Chondrocyte (in vitro differentiated cells): Measurements from ENCODE around the gene ADAMTS13. TPM values are rescaled to one million over a fixed set of nuclear protein-coding genes. Genes with fewer than 3 reads are reported as not detected.

Source experiments
- DNase-seq: peaks from one replicate; pipeline ENCODE4 v3.0.0; 2021; ENCODE audit warnings: mixed read lengths, low spot score
- H3K27ac Mint-ChIP-seq: one replicate; pipeline ENCODE4 v1.8.0; 2021; ENCODE audit warnings: mild to moderate bottlenecking, moderate library complexity, mixed read lengths; ENCODE audit not compliant: unreplicated experiment
- H3K27me3 Mint-ChIP-seq: 2 replicates; pipeline ENCODE4 v1.8.0; 2021; ENCODE audit warnings: low read depth, mixed read lengths
- H3K36me3 Mint-ChIP-seq: 2 replicates; pipeline ENCODE4 v1.8.0; 2021; ENCODE audit warnings: low read depth, mixed read lengths
- H3K4me1 Mint-ChIP-seq: 2 replicates; pipeline ENCODE4 v1.8.0; 2021; ENCODE audit warnings: low read depth, mild to moderate bottlenecking, mixed read lengths
- H3K4me3 Mint-ChIP-seq: one replicate; pipeline ENCODE4 v1.8.0; 2021; ENCODE audit warnings: mild to moderate bottlenecking, moderate library complexity, mixed read lengths; ENCODE audit not compliant: unreplicated experiment
- H3K9me3 Mint-ChIP-seq: 2 replicates; pipeline ENCODE4 v1.8.0; 2021; ENCODE audit warnings: low read depth, mixed read lengths
- total RNA-seq: library from RNA; stranded (reverse); gene quantifications from 3 replicates; pipeline ENCODE4 v1.2.1, GENCODE V29; 2021
- TF ChIP-seq, protein P1 (sequence below): fragments of 200-600 bp; sonication (generic); IDR thresholded peaks from 2 replicates; pipeline ENCODE4 v1.5.0; 2021; ENCODE audit warnings: antibody characterized with exemption, mild to moderate bottlenecking, moderate library complexity

The ADAMTS13 gene
- total RNA-seq, 1 donor from 2014 or later = 5.7 TPM

DNA sequence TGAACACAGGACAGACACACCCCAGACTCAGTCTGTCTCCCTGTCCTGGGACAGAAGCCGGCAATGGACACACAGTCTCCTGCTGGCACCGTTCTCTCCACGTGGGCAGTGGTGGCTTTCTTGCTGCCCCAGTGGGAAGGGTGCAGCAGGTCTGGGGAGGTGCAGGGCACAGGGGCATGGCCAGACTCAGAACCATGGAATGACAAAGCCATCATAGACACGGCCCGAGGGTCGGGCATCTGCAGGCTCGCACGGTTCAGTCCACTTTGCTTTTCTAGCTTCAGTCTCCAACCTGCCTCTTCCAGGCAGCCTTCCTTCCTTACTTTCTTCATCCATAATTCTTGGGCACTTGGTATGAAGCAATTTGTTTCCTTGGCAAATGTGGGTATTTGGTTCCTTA, 85.9 kb downstream of the ADAMTS13 start:
- peaks cover 2% of the 10 kb centered on the region for H3K27me3 Mint-ChIP-seq
- no peak for DNase-seq
- no peaks in the 10 kb centered on the region for H3K9me3 Mint-ChIP-seq
- H3K27ac Mint-ChIP-seq = no peak overlapping the region
- H3K4me3 Mint-ChIP-seq = no peak overlapping the region
- H3K4me1 Mint-ChIP-seq = peaks cover 29% of the 10 kb centered on the region
- peaks cover 1% of the 10 kb centered on the region for H3K36me3 Mint-ChIP-seq
- TF ChIP-seq, protein P1, sequence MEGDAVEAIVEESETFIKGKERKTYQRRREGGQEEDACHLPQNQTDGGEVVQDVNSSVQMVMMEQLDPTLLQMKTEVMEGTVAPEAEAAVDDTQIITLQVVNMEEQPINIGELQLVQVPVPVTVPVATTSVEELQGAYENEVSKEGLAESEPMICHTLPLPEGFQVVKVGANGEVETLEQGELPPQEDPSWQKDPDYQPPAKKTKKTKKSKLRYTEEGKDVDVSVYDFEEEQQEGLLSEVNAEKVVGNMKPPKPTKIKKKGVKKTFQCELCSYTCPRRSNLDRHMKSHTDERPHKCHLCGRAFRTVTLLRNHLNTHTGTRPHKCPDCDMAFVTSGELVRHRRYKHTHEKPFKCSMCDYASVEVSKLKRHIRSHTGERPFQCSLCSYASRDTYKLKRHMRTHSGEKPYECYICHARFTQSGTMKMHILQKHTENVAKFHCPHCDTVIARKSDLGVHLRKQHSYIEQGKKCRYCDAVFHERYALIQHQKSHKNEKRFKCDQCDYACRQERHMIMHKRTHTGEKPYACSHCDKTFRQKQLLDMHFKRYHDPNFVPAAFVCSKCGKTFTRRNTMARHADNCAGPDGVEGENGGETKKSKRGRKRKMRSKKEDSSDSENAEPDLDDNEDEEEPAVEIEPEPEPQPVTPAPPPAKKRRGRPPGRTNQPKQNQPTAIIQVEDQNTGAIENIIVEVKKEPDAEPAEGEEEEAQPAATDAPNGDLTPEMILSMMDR = no peak

Other genes with a start within 250 kb of the ADAMTS13 start
- not detected in 3 replicates for gene OBP2B, start 213.1 kb upstream of the ADAMTS13 start, total RNA-seq
- 0.17 TPM in 1 of 3 replicates, not detected in the others for gene ABO, start 147.2 kb upstream of the ADAMTS13 start, total RNA-seq
- 14.6 to 16.0 TPM (median 15.1 TPM) in 3 replicates for gene SURF6, start 86.2 kb upstream of the ADAMTS13 start, total RNA-seq
- gene MED22, start 74.2 kb upstream of the ADAMTS13 start, total RNA-seq = 24.6 to 27.8 TPM (median 26.0 TPM) in 3 replicates
- 1,095 to 1,183 TPM (median 1,126 TPM) in 3 replicates for gene RPL7A, start 74.1 kb upstream of the ADAMTS13 start, total RNA-seq
- 27.2 to 31.3 TPM (median 31.0 TPM) in 3 replicates for gene SURF1, start 65.9 kb upstream of the ADAMTS13 start, total RNA-seq
- gene SURF2, start 65.8 kb upstream of the ADAMTS13 start, total RNA-seq = 12.5 to 13.3 TPM (median 13.2 TPM) in 3 replicates
- 242 to 285 TPM (median 243 TPM) in 3 replicates for gene SURF4, start 46.3 kb upstream of the ADAMTS13 start, total RNA-seq
- gene STKLD1, start 46.0 kb upstream of the ADAMTS13 start, total RNA-seq = 1.2 to 1.9 TPM (median 1.8 TPM) in 3 replicates
- 15.0 to 19.3 TPM (median 16.8 TPM) in 3 replicates for gene REXO4, start 4.4 kb upstream of the ADAMTS13 start, total RNA-seq
- gene CACFD1, start 37.6 kb downstream of the ADAMTS13 start, total RNA-seq = 14.4 to 22.3 TPM (median 18.8 TPM) in 3 replicates
- gene SLC2A6, start 56.7 kb downstream of the ADAMTS13 start, total RNA-seq = 5.4 to 13.7 TPM (median 13.2 TPM) in 3 replicates
- not detected in 3 replicates for gene MYMK, start 102.6 kb downstream of the ADAMTS13 start, total RNA-seq
- gene ADAMTSL2, start 112.3 kb downstream of the ADAMTS13 start, total RNA-seq = 0.15 to 0.31 TPM (median 0.23 TPM) in 3 replicates
- not detected in 3 replicates for gene FAM163B, start 187.0 kb downstream of the ADAMTS13 start, total RNA-seq
- not detected in 3 replicates for gene DBH, start 214.0 kb downstream of the ADAMTS13 start, total RNA-seq